Heart left ventricle (tissue), 16 donors: Measurements from ENCODE around the gene AFMID. TPM values are rescaled to one million over a fixed set of nuclear protein-coding genes. Genes with fewer than 3 reads are reported as not detected.

Source experiments
- ATAC-seq, 4 donors: fragments of 200-7000 bp; cut with Tn5 transposase; one replicate each; pipeline ENCODE4 v1.9.1; 2020 to 2022; ENCODE audit warnings: moderate library complexity in 4 of 4, mild to moderate bottlenecking in 3 of 4, moderate number of reproducible peaks in 1 of 4
- DNase-seq, 5 donors: peaks; one replicate each; pipeline ENCODE4 v3.0.0-alpha.2; 2020
- H3K27ac ChIP-seq, 12 donors: fragments of 200-600 bp; sonication (generic) in 4 of 12; one replicate each; pipeline versions ENCODE4 v1.5.0 to v1.8.0; 2016 to 2022; ENCODE audit warnings: mild to moderate bottlenecking in 2 of 12
- H3K27me3 ChIP-seq, 9 donors: fragments of 200-600 bp; sonication (generic) in 2 of 9; one replicate each; pipeline versions ENCODE4 v1.5.1 to v1.8.0; 2016 to 2022; ENCODE audit warnings: mild to moderate bottlenecking in 3 of 9
- H3K36me3 ChIP-seq, 9 donors: fragments of 200-600 bp; sonication (generic) in 2 of 9; one replicate each; pipeline versions ENCODE4 v1.5.0 to v1.8.0; 2018 to 2022; ENCODE audit warnings: mild to moderate bottlenecking in 2 of 9
- H3K4me1 ChIP-seq, 12 donors: fragments of 200-600 bp; sonication (generic) in 4 of 12; one replicate each; pipeline versions ENCODE4 v1.5.0 to v1.8.0; 2016 to 2022; ENCODE audit warnings: mild to moderate bottlenecking in 3 of 12
- H3K4me3 ChIP-seq, 12 donors: fragments of 200-600 bp; sonication (generic) in 4 of 12; one replicate each; pipeline versions ENCODE4 v1.5.0 to v1.8.0; 2017 to 2022; ENCODE audit warnings: mild to moderate bottlenecking in 9 of 12, moderate library complexity in 4 of 12
- H3K9me3 ChIP-seq, 12 donors: fragments of 200-600 bp; sonication (generic) in 4 of 12; one replicate each; pipeline versions ENCODE4 v1.5.0 to v1.8.0; 2016 to 2022; ENCODE audit warnings: mild to moderate bottlenecking in 1 of 12
- CTCF ChIP-seq, 12 donors: fragments of 200-600 bp; sonication (generic) in 4 of 12; IDR thresholded peaks; one replicate each; pipeline versions ENCODE4 v1.5.0 to v1.8.0; 2018 to 2022; ENCODE audit warnings: antibody characterized with exemption in 12 of 12, mild to moderate bottlenecking in 5 of 12
- POLR2A ChIP-seq, 2 donors: fragments of 450-650 bp; IDR thresholded peaks; one replicate each; pipeline ENCODE4 v1.6.1; 2017; ENCODE audit warnings: antibody characterized with exemption in 2 of 2, mild to moderate bottlenecking in 2 of 2, moderate library complexity in 2 of 2
- WGBS, 4 donors: extraction: QIAGEN DNeasy Blood & Tissue Kit in 2 of 4; methylation state at CpG; one replicate each; pipeline versions ENCODE4 v1.1.5 to v1.1.7; 2013 to 2018; 5-methylcytosine and 5-hydroxymethylcytosine counted together
- intact Hi-C, 10 donors: fragments of 100-400 bp; cut with DNase I; formaldehyde crosslinking; loops; one replicate each; pipeline versions ENCODE4 v1.11.1 to v1.14.2; 2022
- polyA plus RNA-seq, 2 donors: library from polyadenylated mRNA; stranded (reverse); fragments of 200-250 nt; gene quantifications; one replicate each; pipeline ENCODE4 v1.2.3, GENCODE V29; 2013
- total RNA-seq, 9 donors: library from RNA; depleted of rRNA in 2 of 9; stranded (reverse); fragments of >200 nt in 2 of 9; fragmentation: NEBNext Ultra II Directional in 3 of 9; extraction: Animal tissue kit (Norgen Biotek cat#: 25700) in 3 of 9; gene quantifications; one replicate each; pipeline versions ENCODE4 v1.1.0 to v1.2.4, GENCODE V29; 2016 to 2023
- donor health status: ischemic (EF 13 %, LVEDD 7.1; RV severe dilation, severe dysfunction).
- donor health status: healthy with polysubstance abuse.
- donor health status: DM: no; HTN: yes; CAD: no.
- donor health status: DM: no; HTN: no; CAD: no.
- donor health status: ischemic (EF 25% LVEDD 6.9; RV normal size, moderate dysfunction).
- donor health status: ischemic (EF 25% LVEDD 5.7; RV mildly dilated, moderate dysfunction).
- donor health status: healthy.
- donor health status: DM: yes; HTN: yes; CAD: no.
- donor health status: ischemic (EF 35%, LVEDD 5.7; RV mildly dilated, moderate dysfunction).
- donor health status: nonischemic (EF 11% LVEDD 7.7; RV severe dilation, severe dysfunction).
- donor health status: DM: yes; HTN: yes; CAD: no.
- donor health status: PGD.
- donor health status: ischemic (EF 29% LVEDD 5.4; RV normal size, mild dysfunction).
- donor health status: nonischemic (EF 23%, LVEDD 6.1; RV moderate dilation, normal function).

Gene AFMID
- total and polyA plus RNA-seq, 11 donors, result 12.8 to 86.6 (median 30.2) TPM

- no peak overlapping the region for H3K4me3 ChIP-seq
- H3K36me3 ChIP-seq, result peaks cover 0 to 5% (median 0%) of the 10 kb centered on the region in 9 donors
- DNase-seq (no peak), ATAC-seq (no peak)
- peaks cover 6 to 16% (median 10%) of the 10 kb centered on the region in 9 donors for H3K27me3 ChIP-seq
- no peaks in the 10 kb centered on the region for H3K9me3 ChIP-seq
- intact Hi-C loops, result no loop called here
- peaks cover 0 to 11% (median 2%) of the 10 kb centered on the region in 12 donors for H3K4me1 ChIP-seq
- no peak overlapping the region for H3K27ac ChIP-seq
- TF ChIP-seq POLR2A (IDR thresholded peaks at IDR 0.05) (no peak), CTCF (IDR thresholded peaks at IDR 0.05) (no peak)
- WGBS, 4 donors, result 68 to 82% (median 81%) methylated on average over 12 of the region's 12 CpGs
These were observed 39.0 kb downstream of the AFMID start for GRCh38 chr17:78226055-78226758.

GRCh38 chr17:78226759-78227454, 39.7 kb downstream of the AFMID start:
- DNase-seq (no peak), ATAC-seq (no peak)
- H3K36me3 ChIP-seq, result peaks cover 0 to 5% (median 0%) of the 10 kb centered on the region in 9 donors
- no peak overlapping the region for H3K4me3 ChIP-seq
- intact Hi-C loops, result no loop called here
- H3K27me3 ChIP-seq, result peaks cover 12 to 22% (median 16%) of the 10 kb centered on the region in 9 donors
- no peaks in the 10 kb centered on the region for H3K9me3 ChIP-seq
- TF ChIP-seq CTCF (IDR thresholded peaks at IDR 0.05), result no peak
- TF ChIP-seq POLR2A (IDR thresholded peaks at IDR 0.05), result no peak
- no peak overlapping the region for H3K27ac ChIP-seq
- 61 to 74% (median 63%) methylated on average over 20 of the region's 20 CpGs for WGBS, 4 donors
- peaks cover 0 to 12% (median 4%) of the 10 kb centered on the region in 12 donors for H3K4me1 ChIP-seq

GRCh38 chr17:78227455-78227916, 40.3 kb downstream of the AFMID start:
- no peak for TF ChIP-seq CTCF (IDR thresholded peaks at IDR 0.05)
- no peak for TF ChIP-seq POLR2A (IDR thresholded peaks at IDR 0.05)
- intact Hi-C loops, result no loop called here
- peaks cover 0 to 16% (median 4%) of the 10 kb centered on the region in 12 donors for H3K4me1 ChIP-seq
- DNase-seq, result no peak
- 81 to 91% (median 83%) methylated on average over 9 to 10 of the region's 10 CpGs for WGBS, 4 donors
- no peak overlapping the region for H3K4me3 ChIP-seq
- H3K9me3 ChIP-seq, result no peaks in the 10 kb centered on the region
- H3K36me3 ChIP-seq, result peaks cover 0 to 5% (median 0%) of the 10 kb centered on the region in 9 donors
- peaks cover 16 to 28% (median 22%) of the 10 kb centered on the region in 9 donors for H3K27me3 ChIP-seq
- no peak overlapping the region for H3K27ac ChIP-seq
- no peak for ATAC-seq

- Histone ChIP-seq H3K9me3 (no peaks in the 10 kb centered on the region), H3K4me1 (peaks cover 0 to 16% (median 2%) of the 10 kb centered on the region in 12 donors), H3K36me3 (peaks cover 0 to 5% (median 0%) of the 10 kb centered on the region in 9 donors), H3K4me3 (no peak overlapping the region), H3K27me3 (peaks cover 16 to 35% (median 24%) of the 10 kb centered on the region in 9 donors), H3K27ac (no peak overlapping the region)
- no peak for ATAC-seq
- TF ChIP-seq CTCF (IDR thresholded peaks at IDR 0.05), result no peak
- no peak for TF ChIP-seq POLR2A (IDR thresholded peaks at IDR 0.05)
- intact Hi-C loops, result no loop called here
- no peak for DNase-seq
- 79 to 91% (median 88%) methylated on average over 4 of the region's 4 CpGs for WGBS, 4 donors
These were observed 41.0 kb downstream of the AFMID start for GRCh38 chr17:78228176-78228575.
